ENCODE data around the gene SETD7. TPM values are rescaled to one million over a fixed set of nuclear protein-coding genes. Genes with fewer than 3 reads are reported as not detected.

Gene SETD7
- 58.0 and 80.8 TPM in 2 replicates for total RNA-seq
- 26.0 and 37.5 TPM in 2 replicates for polyA plus RNA-seq
- polyA plus RNA-seq (2012): 31.2 and 52.2 TPM in 2 replicates
- polyA minus RNA-seq (ENCODE audit: low replicate concordance): 51.0 and 63.7 TPM in 2 replicates

DNA sequence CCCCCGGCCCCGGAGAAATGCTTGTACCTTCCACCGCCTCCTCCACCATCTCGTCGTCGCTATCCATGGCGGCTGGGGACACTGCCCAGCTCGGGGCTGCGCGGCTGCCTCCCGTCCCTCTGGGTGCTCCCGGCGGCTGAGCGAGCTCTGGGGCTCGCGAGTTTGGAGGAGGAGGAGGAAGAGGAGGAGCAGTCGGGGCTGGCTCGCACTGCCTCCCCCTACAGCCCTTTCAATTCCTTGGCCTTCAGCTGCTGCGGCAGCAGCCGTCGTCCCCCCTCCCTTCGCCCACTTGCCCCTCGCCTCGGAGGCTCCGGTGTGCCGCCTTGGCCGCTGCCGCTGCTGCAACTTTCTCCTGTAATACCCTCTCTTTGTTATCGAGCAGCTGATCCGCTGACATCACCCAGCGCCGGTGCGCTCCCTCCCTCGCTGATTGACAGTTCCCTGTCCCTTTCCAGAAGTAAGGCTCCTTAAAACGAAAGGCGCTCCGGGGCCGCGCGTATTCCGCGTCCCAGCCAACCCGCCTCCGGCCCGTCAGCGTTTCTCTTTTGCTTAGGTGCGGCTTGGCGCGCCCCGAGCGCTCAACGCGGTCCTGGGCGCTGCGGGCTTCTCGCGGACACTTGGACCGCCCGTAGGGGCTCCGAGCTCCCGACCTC is at the start of gene SETD7:
Gene SETD7, minus strand, starts transcription at position 149 of the 653 bp plus-strand sequence. Its CDS starts 82 bp downstream, at position 67.
- Histone ChIP-seq H3K9me3 (ENCODE audit: control insufficient read depth, insufficient read depth, low read depth, low read length) (no peaks in the 10 kb centered on the region), H3K27me3 (ENCODE audit: control insufficient read depth, insufficient read depth, low read length) (peaks cover 22% of the 10 kb centered on the region), H4K20me1 (ENCODE audit: control insufficient read depth, extremely low read depth, insufficient read depth, low read length) (no peaks in the 10 kb centered on the region), H2AFZ (ENCODE audit: low read length) (peak within 1 kb of the TSS; percentile 88), H3K4me1 (ENCODE audit: control insufficient read depth, extremely low read depth, insufficient read depth, low read length) (peaks cover 4% of the 10 kb centered on the region), H3K9ac (ENCODE audit: insufficient read depth, low read length) (peak within 1 kb of the TSS; percentile 96), H3K4me2 (ENCODE audit: extremely low read depth, insufficient read depth, low read length) (peak within 1 kb of the TSS; percentile 96), H3K4me3 (replicated peaks in 1 of 4; ENCODE audit: control extremely low read depth in 1 of 4, insufficient read depth in 1 of 4, low read depth in 3 of 4, low read length in 4 of 4) (peak within 1 kb of the TSS; percentile 82 to 87 (median 86)), H3K36me3 (ENCODE audit: control insufficient read depth, insufficient read depth, low read length) (no peaks in the 10 kb centered on the region), H3K79me2 (ENCODE audit: control insufficient read depth, insufficient read depth, low read length) (peaks cover 32% of the 10 kb centered on the region), H3K27ac (ENCODE audit: insufficient read depth, low read length) (peak within 1 kb of the TSS; percentile 92)
- TF ChIP-seq, protein P1, sequence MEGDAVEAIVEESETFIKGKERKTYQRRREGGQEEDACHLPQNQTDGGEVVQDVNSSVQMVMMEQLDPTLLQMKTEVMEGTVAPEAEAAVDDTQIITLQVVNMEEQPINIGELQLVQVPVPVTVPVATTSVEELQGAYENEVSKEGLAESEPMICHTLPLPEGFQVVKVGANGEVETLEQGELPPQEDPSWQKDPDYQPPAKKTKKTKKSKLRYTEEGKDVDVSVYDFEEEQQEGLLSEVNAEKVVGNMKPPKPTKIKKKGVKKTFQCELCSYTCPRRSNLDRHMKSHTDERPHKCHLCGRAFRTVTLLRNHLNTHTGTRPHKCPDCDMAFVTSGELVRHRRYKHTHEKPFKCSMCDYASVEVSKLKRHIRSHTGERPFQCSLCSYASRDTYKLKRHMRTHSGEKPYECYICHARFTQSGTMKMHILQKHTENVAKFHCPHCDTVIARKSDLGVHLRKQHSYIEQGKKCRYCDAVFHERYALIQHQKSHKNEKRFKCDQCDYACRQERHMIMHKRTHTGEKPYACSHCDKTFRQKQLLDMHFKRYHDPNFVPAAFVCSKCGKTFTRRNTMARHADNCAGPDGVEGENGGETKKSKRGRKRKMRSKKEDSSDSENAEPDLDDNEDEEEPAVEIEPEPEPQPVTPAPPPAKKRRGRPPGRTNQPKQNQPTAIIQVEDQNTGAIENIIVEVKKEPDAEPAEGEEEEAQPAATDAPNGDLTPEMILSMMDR (conservative IDR thresholded peaks at IDR 0.05 in 1 of 2, IDR thresholded peaks at IDR 0.05 in 1 of 2; ENCODE audit: low read depth in 1 of 2, low read length in 2 of 2): no peak
- no peak for TF ChIP-seq EZH2 (IDR thresholded peaks at IDR 0.05; ENCODE audit: low read length, missing control alignments)
- DNase-seq (ENCODE audit: low read depth in 2 of 2): peak; percentile 79 to 82

DNA sequence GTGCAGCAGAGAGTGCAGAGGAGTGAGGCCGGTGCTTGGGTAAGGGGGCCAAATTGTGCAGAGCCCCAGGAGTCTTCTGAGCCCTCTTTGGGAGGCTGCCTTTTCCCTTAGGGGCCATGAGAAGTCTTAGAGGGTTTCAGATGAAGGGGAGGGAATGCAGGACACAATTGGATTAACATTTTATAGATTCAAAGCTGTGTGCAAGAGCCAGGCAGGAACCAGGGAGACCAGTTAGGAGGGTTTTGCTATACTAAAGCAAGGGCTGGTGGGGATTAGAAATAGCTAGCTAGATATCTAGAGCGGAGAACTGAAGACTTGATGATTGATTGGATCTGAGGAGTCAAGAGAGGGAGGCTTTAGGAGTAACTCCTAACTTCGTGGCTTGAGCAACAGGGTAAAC is 49.5 kb upstream of the SETD7 start:
- Histone ChIP-seq H3K4me3 (replicated peaks in 1 of 4; ENCODE audit: control extremely low read depth in 1 of 4, insufficient read depth in 1 of 4, low read depth in 3 of 4, low read length in 4 of 4) (no peak overlapping the region), H4K20me1 (ENCODE audit: control insufficient read depth, extremely low read depth, insufficient read depth, low read length) (no peaks in the 10 kb centered on the region), H3K9ac (ENCODE audit: insufficient read depth, low read length) (no peak overlapping the region), H3K27ac (ENCODE audit: insufficient read depth, low read length) (no peak overlapping the region), H3K27me3 (ENCODE audit: control insufficient read depth, insufficient read depth, low read length) (no peaks in the 10 kb centered on the region), H3K79me2 (ENCODE audit: control insufficient read depth, insufficient read depth, low read length) (no peaks in the 10 kb centered on the region), H3K4me2 (ENCODE audit: extremely low read depth, insufficient read depth, low read length) (no peak overlapping the region), H2AFZ (ENCODE audit: low read length) (no peak overlapping the region), H3K4me1 (ENCODE audit: control insufficient read depth, extremely low read depth, insufficient read depth, low read length) (peaks cover 12% of the 10 kb centered on the region), H3K36me3 (ENCODE audit: control insufficient read depth, insufficient read depth, low read length) (no peaks in the 10 kb centered on the region), H3K9me3 (ENCODE audit: control insufficient read depth, insufficient read depth, low read depth, low read length) (no peaks in the 10 kb centered on the region)
- DNase-seq (ENCODE audit: low read depth in 2 of 2): no peak
- TF ChIP-seq EZH2 (IDR thresholded peaks at IDR 0.05; ENCODE audit: low read length, missing control alignments): no peak
- TF ChIP-seq, protein P1 (conservative IDR thresholded peaks at IDR 0.05 in 1 of 2, IDR thresholded peaks at IDR 0.05 in 1 of 2; ENCODE audit: low read depth in 1 of 2, low read length in 2 of 2): no peak

- H3K36me3 ChIP-seq (ENCODE audit: control insufficient read depth, insufficient read depth, low read length): no peaks in the 10 kb centered on the region
- H3K4me2 ChIP-seq (ENCODE audit: extremely low read depth, insufficient read depth, low read length): no peak overlapping the region
- H3K27ac ChIP-seq (ENCODE audit: insufficient read depth, low read length): no peak overlapping the region
- no peak overlapping the region for H2AFZ ChIP-seq (ENCODE audit: low read length)
- H3K79me2 ChIP-seq (ENCODE audit: control insufficient read depth, insufficient read depth, low read length): no peaks in the 10 kb centered on the region
- H3K27me3 ChIP-seq (ENCODE audit: control insufficient read depth, insufficient read depth, low read length): no peaks in the 10 kb centered on the region
- peak; percentile 52 to 73 for DNase-seq (ENCODE audit: low read depth in 2 of 2)
- no peak for TF ChIP-seq EZH2 (IDR thresholded peaks at IDR 0.05; ENCODE audit: low read length, missing control alignments)
- TF ChIP-seq, protein P1 (conservative IDR thresholded peaks at IDR 0.05 in 1 of 2, IDR thresholded peaks at IDR 0.05 in 1 of 2; ENCODE audit: low read depth in 1 of 2, low read length in 2 of 2): peak; percentile 57 to 68
- no peaks in the 10 kb centered on the region for H3K9me3 ChIP-seq (ENCODE audit: control insufficient read depth, insufficient read depth, low read depth, low read length)
- H4K20me1 ChIP-seq (ENCODE audit: control insufficient read depth, extremely low read depth, insufficient read depth, low read length): no peaks in the 10 kb centered on the region
- peaks cover 12% of the 10 kb centered on the region for H3K4me1 ChIP-seq (ENCODE audit: control insufficient read depth, extremely low read depth, insufficient read depth, low read length)
- H3K4me3 ChIP-seq (replicated peaks in 1 of 4; ENCODE audit: control extremely low read depth in 1 of 4, insufficient read depth in 1 of 4, low read depth in 3 of 4, low read length in 4 of 4): no peak overlapping the region
- H3K9ac ChIP-seq (ENCODE audit: insufficient read depth, low read length): no peak overlapping the region
Measured at GRCh38 chr4:139603576-139604410, 47.8 kb upstream of the SETD7 start.

Data from fibroblast of lung (primary cell).